ENCODE results near the gene C4orf51. TPM values are rescaled to one million over a fixed set of nuclear protein-coding genes. Genes with fewer than 3 reads are reported as not detected.

Gene C4orf51
- total and polyA plus RNA-seq, 2 of the 13 experiments (the other 11 are each of a cell fraction or from before 2014, with no cell fraction given), result not detected

DNA sequence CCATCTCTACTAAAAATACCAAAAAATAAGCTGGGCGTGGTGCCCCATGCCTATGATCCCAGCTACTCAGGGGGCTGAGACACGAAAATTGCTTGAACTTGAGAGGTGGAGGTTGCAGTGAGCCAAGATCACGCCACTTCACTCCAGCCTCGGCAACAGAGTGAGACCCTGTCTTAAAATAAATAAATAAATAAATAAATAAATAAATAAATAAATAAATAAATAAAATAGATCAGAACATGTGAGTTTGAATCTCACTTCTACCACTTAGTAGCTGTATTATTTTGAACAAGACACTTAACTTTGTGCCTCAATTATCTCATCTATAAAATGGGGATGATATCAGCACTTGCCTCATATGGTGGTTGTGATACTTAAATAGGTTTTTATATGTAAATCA is 90.2 kb downstream of the C4orf51 start:
- H3K4me2 ChIP-seq (ENCODE audit: low read depth, low read length), result no peak overlapping the region
- no TSS peak for BruUV-seq (replicated peaks)
- ATAC-seq (no peak), FAIRE-seq (no peak), DNase-seq (ENCODE audit: low spot score) (no peak)
- POLR2A ChIA-PET, result no interaction called here
- in situ Hi-C loops (cut with HindIII; ENCODE audit: extremely low pct_ligation_motif_present, low pct_unique_long_range_greater_than_20kb), result no loop called here
- H3K9ac ChIP-seq (ENCODE audit: insufficient read depth, low read depth, low read length), result no peak overlapping the region
- intact Hi-C loops (cut with micrococcal nuclease; ENCODE audit: unreplicated experiment), result no loop called here
- 96% methylated on average over 4 of the region's 4 CpGs for WGBS (ENCODE audit: low lambda C conversion rate)
- no peaks in the 10 kb centered on the region; a peak in 1 of 5 replicates for H3K27me3 ChIP-seq (ENCODE audit: control insufficient read depth in 1 of 2, insufficient read depth in 2 of 2, low read length in 2 of 2)
- H2AFZ ChIP-seq (ENCODE audit: low read length), result no peak overlapping the region
- H4K20me1 ChIP-seq (ENCODE audit: insufficient read depth, low read length), result no peaks in the 10 kb centered on the region
- no peak overlapping the region for H3K27ac ChIP-seq (ENCODE audit: extremely low read length, insufficient read depth, low read length)
- H3K79me2 ChIP-seq (ENCODE audit: insufficient read depth, low read length), result no peaks in the 10 kb centered on the region
- CTCF ChIA-PET (ENCODE audit: low intra/inter-chr PET ratio, low total read pairs), result no interaction called here
- TF ChIP-seq CEBPB (IDR thresholded peaks at IDR 0.05; ENCODE audit: borderline replicate concordance, low read depth, low read length) (no peak), ZNF224 (CRISPR knock-in tag; IDR thresholded peaks at IDR 0.05) (no peak)
- TF ChIP-seq, protein P1, sequence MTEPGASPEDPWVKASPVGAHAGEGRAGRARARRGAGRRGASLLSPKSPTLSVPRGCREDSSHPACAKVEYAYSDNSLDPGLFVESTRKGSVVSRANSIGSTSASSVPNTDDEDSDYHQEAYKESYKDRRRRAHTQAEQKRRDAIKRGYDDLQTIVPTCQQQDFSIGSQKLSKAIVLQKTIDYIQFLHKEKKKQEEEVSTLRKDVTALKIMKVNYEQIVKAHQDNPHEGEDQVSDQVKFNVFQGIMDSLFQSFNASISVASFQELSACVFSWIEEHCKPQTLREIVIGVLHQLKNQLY (CRISPR knock-in tag; IDR thresholded peaks at IDR 0.05), result no peak
- no peaks in the 10 kb centered on the region for H3K4me1 ChIP-seq (ENCODE audit: insufficient read depth, low read length)
- H3K36me3 ChIP-seq (replicated peaks in 1 of 2; ENCODE audit: control insufficient read depth in 1 of 2, insufficient read depth in 2 of 2, low read length in 2 of 2), result peaks cover 7 to 32% of the 10 kb centered on the region in 2 experiments; a peak in 3 of 5 replicates
- H3K4me3 ChIP-seq (replicated peaks in 1 of 3; ENCODE audit: insufficient read depth in 1 of 3, low read depth in 2 of 3, low read length in 3 of 3), result no peak overlapping the region
- H3K9me3 ChIP-seq (ENCODE audit: low read length), result no peaks in the 10 kb centered on the region

GRCh38 chr4:145772347-145772746 is 92.4 kb downstream of the C4orf51 start:
- WGBS (ENCODE audit: low lambda C conversion rate), result 95% methylated on average over 2 of the region's 2 CpGs
- Histone ChIP-seq H3K27ac (ENCODE audit: extremely low read length, insufficient read depth, low read length) (no peak overlapping the region), H3K4me2 (ENCODE audit: low read depth, low read length) (no peak overlapping the region), H3K9ac (ENCODE audit: insufficient read depth, low read depth, low read length) (no peak overlapping the region), H3K9me3 (ENCODE audit: low read length) (no peaks in the 10 kb centered on the region), H4K20me1 (ENCODE audit: insufficient read depth, low read length) (no peaks in the 10 kb centered on the region), H3K27me3 (ENCODE audit: control insufficient read depth in 1 of 2, insufficient read depth in 2 of 2, low read length in 2 of 2) (no peaks in the 10 kb centered on the region), H3K79me2 (ENCODE audit: insufficient read depth, low read length) (no peaks in the 10 kb centered on the region), H3K4me1 (ENCODE audit: insufficient read depth, low read length) (no peaks in the 10 kb centered on the region), H2AFZ (ENCODE audit: low read length) (no peak overlapping the region), H3K36me3 (replicated peaks in 1 of 2; ENCODE audit: control insufficient read depth in 1 of 2, insufficient read depth in 2 of 2, low read length in 2 of 2) (peaks cover 8 to 34% of the 10 kb centered on the region in 2 experiments; a peak in 4 of 5 replicates), H3K4me3 (replicated peaks in 1 of 3; ENCODE audit: insufficient read depth in 1 of 3, low read depth in 2 of 3, low read length in 3 of 3) (no peak overlapping the region)
- ChIA-PET CTCF (ENCODE audit: low intra/inter-chr PET ratio, low total read pairs) (no interaction called here), POLR2A (no interaction called here)
- BruUV-seq (replicated peaks), result no TSS peak
- ATAC-seq, result no peak
- no peak for FAIRE-seq
- no peak for DNase-seq (ENCODE audit: low spot score)
- in situ Hi-C loops (cut with HindIII; ENCODE audit: extremely low pct_ligation_motif_present, low pct_unique_long_range_greater_than_20kb) (no loop called here), intact Hi-C loops (cut with micrococcal nuclease; ENCODE audit: unreplicated experiment) (no loop called here)
- TF ChIP-seq ATF3 (CRISPR knock-in tag; IDR thresholded peaks at IDR 0.05) (no peak), ZNF607 (CRISPR knock-in tag; IDR thresholded peaks at IDR 0.05; ENCODE audit: borderline replicate concordance) (no peak), ZNF761 (CRISPR knock-in tag; conservative IDR thresholded peaks at IDR 0.05) (no peak), ZNF296 (CRISPR knock-in tag; conservative IDR thresholded peaks at IDR 0.05) (no peak), FOSL1 (CRISPR knock-in tag; IDR thresholded peaks at IDR 0.05; ENCODE audit: borderline replicate concordance) (no peak), ISL2 (CRISPR knock-in tag; IDR thresholded peaks at IDR 0.05) (no peak), YY1 (IDR thresholded peaks at IDR 0.05; ENCODE audit: insufficient read depth, insufficient replicate concordance, low read depth, low read length) (no peak), DNMT1 (CRISPR knock-in tag; IDR thresholded peaks at IDR 0.05) (no peak), MLLT10 (CRISPR knock-in tag; IDR thresholded peaks at IDR 0.05) (no peak), FOXK1 (CRISPR knock-in tag; IDR thresholded peaks at IDR 0.05; ENCODE audit: borderline replicate concordance, low read depth) (no peak), NR3C1 (CRISPR knock-in tag; IDR thresholded peaks at IDR 0.05) (no peak)
- TF ChIP-seq, protein P2, sequence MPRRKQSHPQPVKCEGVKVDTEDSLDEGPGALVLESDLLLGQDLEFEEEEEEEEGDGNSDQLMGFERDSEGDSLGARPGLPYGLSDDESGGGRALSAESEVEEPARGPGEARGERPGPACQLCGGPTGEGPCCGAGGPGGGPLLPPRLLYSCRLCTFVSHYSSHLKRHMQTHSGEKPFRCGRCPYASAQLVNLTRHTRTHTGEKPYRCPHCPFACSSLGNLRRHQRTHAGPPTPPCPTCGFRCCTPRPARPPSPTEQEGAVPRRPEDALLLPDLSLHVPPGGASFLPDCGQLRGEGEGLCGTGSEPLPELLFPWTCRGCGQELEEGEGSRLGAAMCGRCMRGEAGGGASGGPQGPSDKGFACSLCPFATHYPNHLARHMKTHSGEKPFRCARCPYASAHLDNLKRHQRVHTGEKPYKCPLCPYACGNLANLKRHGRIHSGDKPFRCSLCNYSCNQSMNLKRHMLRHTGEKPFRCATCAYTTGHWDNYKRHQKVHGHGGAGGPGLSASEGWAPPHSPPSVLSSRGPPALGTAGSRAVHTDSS (CRISPR knock-in tag; conservative IDR thresholded peaks at IDR 0.05), result no peak
- TF ChIP-seq, protein P3, sequence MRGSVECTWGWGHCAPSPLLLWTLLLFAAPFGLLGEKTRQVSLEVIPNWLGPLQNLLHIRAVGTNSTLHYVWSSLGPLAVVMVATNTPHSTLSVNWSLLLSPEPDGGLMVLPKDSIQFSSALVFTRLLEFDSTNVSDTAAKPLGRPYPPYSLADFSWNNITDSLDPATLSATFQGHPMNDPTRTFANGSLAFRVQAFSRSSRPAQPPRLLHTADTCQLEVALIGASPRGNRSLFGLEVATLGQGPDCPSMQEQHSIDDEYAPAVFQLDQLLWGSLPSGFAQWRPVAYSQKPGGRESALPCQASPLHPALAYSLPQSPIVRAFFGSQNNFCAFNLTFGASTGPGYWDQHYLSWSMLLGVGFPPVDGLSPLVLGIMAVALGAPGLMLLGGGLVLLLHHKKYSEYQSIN (CRISPR knock-in tag; IDR thresholded peaks at IDR 0.05; ENCODE audit: borderline replicate concordance), result no peak

Data from HepG2 (cell line).